Measurements from ENCODE around the gene EGR2. TPM values are rescaled to one million over a fixed set of nuclear protein-coding genes. Genes with fewer than 3 reads are reported as not detected.

The EGR2 gene
- total RNA-seq, 4 donors from 2014 or later, result 19.4 to 35.4 (median 27.7) TPM

DNA sequence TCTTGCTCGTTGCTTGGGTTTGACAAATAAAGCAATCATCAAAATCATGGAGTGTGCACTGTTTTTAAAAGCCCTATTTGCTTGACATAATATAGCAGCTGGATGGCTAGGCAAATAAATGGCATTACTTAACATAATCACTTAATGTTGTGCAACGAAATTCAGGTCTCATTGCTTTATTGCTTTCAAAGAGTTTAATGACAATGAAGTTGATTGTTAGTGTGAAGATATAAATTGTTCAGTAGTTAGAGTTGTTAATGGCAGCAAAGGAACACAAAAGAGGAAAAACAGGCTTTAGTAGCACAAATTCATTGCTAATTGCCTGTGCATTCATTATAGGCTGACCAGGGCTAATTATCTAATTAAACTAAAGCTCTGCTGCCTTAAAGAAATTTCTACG is 19.3 kb downstream of the EGR2 start:
- no peaks in the 10 kb centered on the region for H3K36me3 ChIP-seq
- H3K27ac ChIP-seq, result no peak overlapping the region
- TF ChIP-seq EP300 (IDR thresholded peaks at IDR 0.05) (no peak), POLR2A (IDR thresholded peaks at IDR 0.05) (no peak)
- TF ChIP-seq, protein P1, sequence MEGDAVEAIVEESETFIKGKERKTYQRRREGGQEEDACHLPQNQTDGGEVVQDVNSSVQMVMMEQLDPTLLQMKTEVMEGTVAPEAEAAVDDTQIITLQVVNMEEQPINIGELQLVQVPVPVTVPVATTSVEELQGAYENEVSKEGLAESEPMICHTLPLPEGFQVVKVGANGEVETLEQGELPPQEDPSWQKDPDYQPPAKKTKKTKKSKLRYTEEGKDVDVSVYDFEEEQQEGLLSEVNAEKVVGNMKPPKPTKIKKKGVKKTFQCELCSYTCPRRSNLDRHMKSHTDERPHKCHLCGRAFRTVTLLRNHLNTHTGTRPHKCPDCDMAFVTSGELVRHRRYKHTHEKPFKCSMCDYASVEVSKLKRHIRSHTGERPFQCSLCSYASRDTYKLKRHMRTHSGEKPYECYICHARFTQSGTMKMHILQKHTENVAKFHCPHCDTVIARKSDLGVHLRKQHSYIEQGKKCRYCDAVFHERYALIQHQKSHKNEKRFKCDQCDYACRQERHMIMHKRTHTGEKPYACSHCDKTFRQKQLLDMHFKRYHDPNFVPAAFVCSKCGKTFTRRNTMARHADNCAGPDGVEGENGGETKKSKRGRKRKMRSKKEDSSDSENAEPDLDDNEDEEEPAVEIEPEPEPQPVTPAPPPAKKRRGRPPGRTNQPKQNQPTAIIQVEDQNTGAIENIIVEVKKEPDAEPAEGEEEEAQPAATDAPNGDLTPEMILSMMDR (IDR thresholded peaks at IDR 0.05), result no peak
- H3K4me1 ChIP-seq, result no peaks in the 10 kb centered on the region
- H3K4me3 ChIP-seq, result no peak overlapping the region
- H3K9me3 ChIP-seq, result no peaks in the 10 kb centered on the region
- 77 to 78% methylated on average over 3 of the region's 3 CpGs for WGBS, 2 donors
- H3K27me3 ChIP-seq, result no peaks in the 10 kb centered on the region
- no peak for DNase-seq (ENCODE audit: low spot score in 2 of 2)

DNA sequence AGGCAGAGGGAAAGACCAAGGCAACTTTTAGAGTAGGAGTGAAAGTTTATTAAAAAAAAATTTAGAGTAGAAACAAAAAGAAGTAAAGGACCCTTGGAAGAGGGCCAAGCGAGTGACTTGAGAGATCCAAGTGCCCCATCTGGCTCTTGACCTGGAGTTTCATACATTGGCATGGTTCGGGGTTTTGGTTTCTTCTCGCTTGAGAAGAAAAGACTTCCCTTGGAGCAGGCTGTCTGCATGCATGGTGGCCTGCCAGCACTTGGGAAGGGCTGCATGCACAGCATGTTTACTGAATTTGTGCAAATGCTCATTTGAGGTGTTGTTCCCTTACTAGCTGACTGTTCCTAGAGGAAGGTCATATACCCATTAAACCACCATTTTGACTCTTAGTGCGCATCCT is 20.4 kb downstream of the EGR2 start:
- Histone ChIP-seq H3K9me3 (no peaks in the 10 kb centered on the region), H3K36me3 (no peaks in the 10 kb centered on the region), H3K27ac (no peak overlapping the region), H3K4me3 (no peak overlapping the region), H3K4me1 (no peaks in the 10 kb centered on the region), H3K27me3 (no peaks in the 10 kb centered on the region)
- no peak for TF ChIP-seq EP300 (IDR thresholded peaks at IDR 0.05)
- TF ChIP-seq, protein P1 (IDR thresholded peaks at IDR 0.05), result no peak
- no peak for TF ChIP-seq POLR2A (IDR thresholded peaks at IDR 0.05)
- no peak for DNase-seq (ENCODE audit: low spot score in 2 of 2)
- 82 to 88% methylated on average over 4 of the region's 4 CpGs for WGBS, 2 donors

DNA sequence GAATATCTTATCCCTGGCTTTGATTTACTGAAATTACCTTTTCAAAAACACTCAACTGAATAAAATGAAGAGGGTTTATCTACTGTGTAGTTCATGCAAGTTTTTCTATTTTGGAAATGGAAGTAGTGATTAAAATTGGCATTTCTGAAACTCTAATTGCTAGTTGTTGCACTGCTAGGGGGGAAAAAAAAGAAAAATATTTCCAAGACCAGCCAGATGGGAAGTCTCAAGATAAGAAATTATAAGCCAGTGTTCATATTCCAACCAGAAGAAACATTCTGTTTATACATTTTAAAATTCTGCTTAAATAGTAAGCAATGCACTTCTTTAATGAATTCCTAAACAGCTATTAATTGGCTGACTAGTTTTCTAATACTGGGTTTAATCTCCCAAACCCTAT is 21.1 kb downstream of the EGR2 start:
- Histone ChIP-seq H3K27me3 (no peaks in the 10 kb centered on the region), H3K4me1 (no peaks in the 10 kb centered on the region), H3K9me3 (no peaks in the 10 kb centered on the region), H3K36me3 (no peaks in the 10 kb centered on the region), H3K4me3 (no peak overlapping the region), H3K27ac (no peak overlapping the region)
- TF ChIP-seq EP300 (IDR thresholded peaks at IDR 0.05) (no peak), POLR2A (IDR thresholded peaks at IDR 0.05) (no peak)
- TF ChIP-seq, protein P1 (IDR thresholded peaks at IDR 0.05), result no peak
- DNase-seq (ENCODE audit: low spot score in 2 of 2), result no peak

DNA sequence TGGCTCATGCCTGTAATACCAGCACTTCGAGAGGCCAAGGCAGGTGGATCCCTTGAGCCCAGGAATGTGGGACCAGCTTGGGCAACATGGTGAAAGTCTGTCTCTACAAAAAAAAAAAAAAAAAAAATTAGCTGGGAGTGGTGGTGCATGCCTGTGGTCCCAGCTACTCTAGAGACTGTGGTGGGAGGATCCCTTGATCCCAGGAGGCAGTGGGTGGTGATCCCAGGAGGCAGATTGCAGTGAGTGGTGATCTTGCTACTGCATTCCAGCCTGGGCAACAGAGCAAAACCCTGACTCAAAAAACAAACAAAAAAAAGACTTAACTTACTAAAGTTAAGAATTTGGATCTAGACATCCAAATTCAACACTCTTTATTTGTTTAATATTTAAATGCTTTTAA is 21.9 kb downstream of the EGR2 start:
- Histone ChIP-seq H3K36me3 (no peaks in the 10 kb centered on the region), H3K4me1 (no peaks in the 10 kb centered on the region), H3K27ac (no peak overlapping the region), H3K4me3 (no peak overlapping the region), H3K9me3 (no peaks in the 10 kb centered on the region), H3K27me3 (no peaks in the 10 kb centered on the region)
- no peak for TF ChIP-seq POLR2A (IDR thresholded peaks at IDR 0.05)
- DNase-seq (ENCODE audit: low spot score in 2 of 2), result no peak
- 83 to 91% methylated on average over 1 of the region's 1 CpG for WGBS, 2 donors

DNA sequence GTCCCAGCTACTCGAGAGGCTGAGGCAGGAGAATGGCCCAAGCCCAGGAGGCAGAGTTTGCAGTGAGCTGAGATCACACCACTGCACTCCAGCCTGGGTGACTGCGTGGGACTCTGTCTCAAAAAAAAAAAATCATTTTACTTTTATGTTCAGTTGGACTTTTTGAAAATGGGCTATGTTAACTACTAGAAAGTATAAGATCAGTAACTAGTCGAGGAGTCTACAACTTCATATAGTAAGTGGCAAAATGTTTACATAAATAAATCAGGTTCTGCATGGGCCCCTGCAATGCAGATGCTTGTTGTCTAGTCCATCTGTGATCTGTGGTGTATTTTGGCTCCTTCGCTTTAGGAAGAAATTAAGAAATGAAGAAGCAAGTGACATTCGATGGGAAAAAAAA is 23.9 kb downstream of the EGR2 start:
- 72 to 73% methylated on average over 5 of the region's 5 CpGs for WGBS, 2 donors
- no peaks in the 10 kb centered on the region for H3K36me3 ChIP-seq
- H3K4me3 ChIP-seq, result no peak overlapping the region
- H3K4me1 ChIP-seq, result peaks cover 0 to 7% (median 0%) of the 10 kb centered on the region in 4 donors
- no peak overlapping the region for H3K27ac ChIP-seq
- H3K27me3 ChIP-seq, result no peaks in the 10 kb centered on the region
- no peak for TF ChIP-seq POLR2A (IDR thresholded peaks at IDR 0.05)
- TF ChIP-seq, protein P1 (IDR thresholded peaks at IDR 0.05), result no peak
- TF ChIP-seq EP300 (IDR thresholded peaks at IDR 0.05), result no peak
- no peak for DNase-seq (ENCODE audit: low spot score in 2 of 2)
- peaks cover 0 to 1% (median 0%) of the 10 kb centered on the region in 4 donors for H3K9me3 ChIP-seq

DNA sequence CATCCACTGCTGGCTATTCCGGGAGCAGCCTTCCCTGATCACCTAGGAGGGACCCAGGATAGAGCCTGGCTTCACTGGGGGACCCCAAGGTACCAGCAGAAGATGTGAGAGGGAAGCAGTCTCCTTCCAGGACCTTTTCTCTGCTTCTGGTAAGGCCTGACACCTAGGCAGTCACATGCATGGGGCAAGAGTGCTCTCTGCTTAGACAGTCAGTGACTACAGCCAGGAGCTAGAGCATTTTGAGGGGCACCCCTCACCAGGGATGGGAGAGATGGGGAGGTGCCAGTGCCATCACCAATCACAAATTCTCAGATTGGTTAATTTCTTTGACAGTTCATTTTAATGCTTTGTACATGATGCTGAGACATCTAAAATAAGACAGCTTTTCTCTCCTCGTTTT is 25.6 kb downstream of the EGR2 start:
- H3K27ac ChIP-seq, result no peak overlapping the region
- no peaks in the 10 kb centered on the region for H3K27me3 ChIP-seq
- H3K4me3 ChIP-seq, result no peak overlapping the region
- H3K4me1 ChIP-seq, result peaks cover 0 to 7% (median 0%) of the 10 kb centered on the region in 4 donors
- no peak for DNase-seq (ENCODE audit: low spot score in 2 of 2)
- 96 to 98% methylated on average over 2 of the region's 2 CpGs for WGBS, 2 donors
- H3K36me3 ChIP-seq, result no peaks in the 10 kb centered on the region
- TF ChIP-seq POLR2A (IDR thresholded peaks at IDR 0.05), result no peak
- H3K9me3 ChIP-seq, result peaks cover 0 to 6% (median 0%) of the 10 kb centered on the region in 4 donors
